HUDEP-2 (cell line): ENCODE measurements around the gene CLTA.

Experiments
- DNase-seq, 76 experiments: peaks; one replicate each; lab custom pipeline; 2025; ENCODE audit not compliant: unreplicated experiment in 76 of 76; lab: John Stamatoyannopoulos, UW

CLTA gene, protein sequence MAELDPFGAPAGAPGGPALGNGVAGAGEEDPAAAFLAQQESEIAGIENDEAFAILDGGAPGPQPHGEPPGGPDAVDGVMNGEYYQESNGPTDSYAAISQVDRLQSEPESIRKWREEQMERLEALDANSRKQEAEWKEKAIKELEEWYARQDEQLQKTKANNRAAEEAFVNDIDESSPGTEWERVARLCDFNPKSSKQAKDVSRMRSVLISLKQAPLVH

DNA sequence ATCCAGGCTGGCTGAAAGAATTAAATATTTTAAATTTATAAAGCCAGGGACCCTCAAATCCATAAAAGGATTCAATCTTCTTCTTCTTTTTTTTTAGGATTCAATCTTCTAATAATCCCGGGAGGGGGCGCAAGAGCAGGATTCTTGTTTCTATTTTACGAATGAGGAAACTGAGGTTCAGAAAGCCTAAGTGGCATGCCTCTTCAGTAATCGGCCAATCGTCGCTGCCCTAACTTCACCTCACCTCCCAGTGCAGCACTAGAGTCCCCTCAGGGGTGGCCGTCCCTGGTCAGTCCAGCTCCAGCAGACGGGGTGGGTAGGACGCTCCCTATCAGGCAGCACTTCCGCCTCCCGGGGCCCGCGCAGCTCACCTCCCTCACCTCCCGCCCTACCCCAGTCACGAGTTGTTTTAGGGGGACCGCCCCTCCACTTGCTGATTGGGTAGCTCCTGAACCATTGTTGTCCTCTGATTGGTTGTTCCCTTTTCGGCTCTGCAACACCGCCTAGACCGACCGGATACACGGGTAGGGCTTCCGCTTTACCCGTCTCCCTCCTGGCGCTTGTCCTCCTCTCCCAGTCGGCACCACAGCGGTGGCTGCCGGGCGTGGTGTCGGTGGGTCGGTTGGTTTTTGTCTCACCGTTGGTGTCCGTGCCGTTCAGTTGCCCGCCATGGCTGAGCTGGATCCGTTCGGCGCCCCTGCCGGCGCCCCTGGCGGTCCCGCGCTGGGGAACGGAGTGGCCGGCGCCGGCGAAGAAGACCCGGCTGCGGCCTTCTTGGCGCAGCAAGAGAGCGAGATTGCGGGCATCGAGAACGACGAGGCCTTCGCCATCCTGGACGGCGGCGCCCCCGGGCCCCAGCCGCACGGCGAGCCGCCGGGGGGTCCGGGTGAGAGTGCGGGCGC, at the start of gene CLTA:
Gene CLTA (plus strand): TSS at position 534 of the 902 bp plus-strand sequence. CDS start 136 bp downstream, at position 670.
- peak; percentile 69 to 98 (median 94) for DNase-seq

DNA sequence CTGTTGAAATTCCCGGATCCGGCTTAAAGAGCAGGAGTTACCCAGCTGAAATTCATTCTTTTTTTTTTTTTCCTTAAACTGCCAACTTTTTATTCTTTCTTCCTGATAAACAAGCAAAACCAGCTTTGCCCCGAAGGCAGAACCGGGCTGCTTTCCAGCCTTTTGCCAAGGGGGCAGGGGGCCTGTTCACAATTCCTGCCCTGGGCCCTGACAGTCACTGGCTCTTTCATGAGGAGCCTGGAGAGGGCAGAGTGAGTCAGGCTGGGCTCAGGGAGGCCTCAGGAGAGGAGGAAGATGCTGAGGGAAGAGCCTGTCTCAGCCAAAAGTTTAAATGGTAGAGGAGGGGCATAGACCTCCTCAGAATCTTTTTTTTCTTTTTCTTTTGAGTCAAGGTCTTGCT, 49.4 kb upstream of the CLTA start:
- no peak for DNase-seq

DNA sequence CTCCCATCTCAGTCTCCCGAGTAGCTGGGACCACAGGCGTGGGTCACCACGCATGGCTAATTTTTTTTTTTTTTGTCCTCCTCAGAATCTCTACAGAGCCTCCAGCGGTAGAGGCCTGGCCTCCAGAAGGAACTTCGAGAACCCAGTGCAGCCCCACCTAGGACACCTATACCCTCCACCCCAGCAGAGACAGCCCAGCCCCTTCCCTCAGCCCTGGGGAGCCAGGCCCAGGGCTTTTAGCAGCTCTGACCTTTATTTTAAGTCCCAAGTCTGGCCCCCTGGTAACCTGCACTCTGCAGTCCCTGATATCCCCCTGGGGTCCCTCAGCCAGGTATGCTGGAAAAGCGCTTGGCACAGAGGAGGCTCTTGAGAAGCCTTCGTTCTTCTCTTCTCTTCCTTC, 49.0 kb upstream of the CLTA start:
- DNase-seq, result no peak

DNA sequence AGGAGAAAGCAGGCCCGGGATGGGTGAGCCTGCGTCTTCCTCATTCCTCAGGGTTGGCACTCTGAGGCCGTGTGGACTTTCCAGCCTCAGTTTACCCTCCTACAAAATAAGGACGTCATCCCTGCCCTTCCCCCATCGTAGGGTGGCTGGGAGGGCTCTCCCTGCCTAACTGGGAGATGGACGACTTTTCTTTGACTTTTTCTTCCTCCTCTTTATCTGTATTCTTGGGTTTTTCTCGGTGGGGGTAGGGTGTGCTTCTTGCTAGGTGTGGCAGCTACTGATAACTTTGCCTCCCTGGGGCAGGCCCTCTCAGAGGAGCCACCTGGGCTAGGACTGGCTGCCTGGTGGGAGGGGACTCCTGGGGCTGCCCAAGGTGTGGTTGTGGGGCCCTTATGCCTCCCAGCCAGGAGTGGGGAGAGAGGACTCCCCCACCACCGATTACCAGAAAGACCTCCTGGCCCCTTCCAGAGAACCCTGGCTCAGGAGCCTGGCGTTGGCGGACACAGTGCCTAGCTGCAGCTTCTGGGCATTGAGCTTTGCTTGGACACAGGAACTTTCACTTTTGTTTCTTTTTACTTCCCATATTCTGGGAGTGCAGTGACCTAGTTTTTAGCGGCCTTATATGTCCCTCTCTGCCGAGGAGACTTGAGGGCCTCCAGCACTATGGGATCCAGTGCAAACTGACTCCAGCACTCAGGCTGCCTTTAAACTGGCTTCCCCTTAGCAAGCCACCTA, 48.0 kb upstream of the CLTA start:
- peak in 64 of 76 experiments; percentile 8 to 82 (median 51) for DNase-seq

DNA sequence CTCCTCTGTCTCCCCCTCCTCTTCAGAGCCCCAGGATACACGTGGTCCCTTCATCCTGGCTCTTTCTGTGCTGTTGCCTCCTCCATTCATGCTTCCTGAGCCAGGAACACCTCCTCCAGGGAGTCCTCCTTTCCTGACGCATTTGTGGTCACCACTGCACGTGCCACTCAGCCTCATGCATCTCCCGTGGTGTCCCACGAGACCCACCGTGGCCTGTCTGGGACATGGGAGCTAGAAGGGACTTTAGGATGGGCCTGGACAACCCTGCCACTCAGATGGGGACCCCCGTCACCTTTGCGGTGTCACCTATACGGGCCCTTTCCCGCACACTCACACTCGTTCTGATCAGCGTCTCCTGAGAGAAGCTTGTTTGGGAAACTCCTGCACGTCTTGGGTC, 47.5 kb upstream of the CLTA start:
- peak in 2 of 76 experiments; percentile 23 to 33 for DNase-seq

DNA sequence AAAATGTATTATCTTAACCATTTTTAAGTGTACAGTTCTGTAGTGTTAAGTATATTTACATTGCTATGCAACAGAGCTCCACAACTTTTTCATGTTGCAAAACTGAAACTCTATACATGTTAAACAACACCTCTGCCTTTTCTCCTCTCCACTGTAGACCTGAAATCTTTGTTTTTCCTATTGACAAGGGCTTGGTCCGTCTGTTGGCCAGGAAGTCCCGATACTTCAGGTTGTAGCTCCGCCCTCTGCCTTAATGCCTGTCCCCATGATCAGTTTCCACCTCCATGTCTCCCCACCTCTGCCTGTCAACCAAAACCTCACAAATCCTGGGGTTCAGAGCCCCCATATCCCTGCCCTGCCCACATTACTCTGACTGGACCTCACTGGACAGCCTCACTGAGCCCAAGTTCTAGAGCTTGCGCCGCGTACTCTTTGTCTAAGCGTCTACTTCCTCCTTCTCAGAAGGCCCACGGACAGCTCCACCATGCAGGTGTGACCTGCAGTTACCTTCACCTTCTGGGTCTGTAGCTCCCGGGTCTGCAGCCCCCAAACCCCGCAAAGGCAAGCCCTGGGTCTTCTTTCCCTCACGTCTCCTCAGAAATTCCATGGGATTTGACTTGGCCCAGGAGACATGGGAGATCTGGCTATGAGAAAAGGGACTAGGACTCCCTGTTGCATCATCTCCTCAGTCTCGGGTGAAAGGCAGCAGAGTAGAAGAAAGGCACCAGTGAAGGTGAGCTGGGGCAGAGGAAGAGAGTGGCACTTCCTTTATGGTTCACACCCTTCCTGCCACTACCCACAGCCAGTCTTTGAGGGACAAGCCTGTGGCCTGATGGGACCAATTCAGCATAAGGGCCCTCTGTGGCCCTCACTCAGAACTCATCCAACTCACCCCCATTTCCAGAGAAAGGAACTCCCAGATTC, 46.1 kb upstream of the CLTA start:
- no peak for DNase-seq

DNA sequence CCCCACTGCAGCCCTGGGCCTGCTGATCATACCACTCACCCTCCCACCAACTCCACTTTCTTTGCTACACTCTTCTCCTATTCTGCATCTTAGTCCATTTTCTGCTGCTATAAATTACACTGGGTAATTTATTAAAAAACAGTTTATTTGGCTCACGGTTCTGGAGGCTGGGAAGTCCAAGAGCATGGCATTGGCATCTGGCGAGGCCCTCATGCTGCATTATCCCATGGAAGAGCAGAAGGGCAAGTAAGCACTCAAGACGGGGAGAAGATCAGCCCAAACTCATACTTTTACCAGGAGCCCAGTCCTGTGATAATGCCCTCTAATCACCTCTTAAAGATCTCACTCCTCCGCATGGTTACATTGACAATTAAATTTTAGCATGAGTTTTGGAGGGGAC, 44.8 kb upstream of the CLTA start:
- DNase-seq, result no peak

DNA sequence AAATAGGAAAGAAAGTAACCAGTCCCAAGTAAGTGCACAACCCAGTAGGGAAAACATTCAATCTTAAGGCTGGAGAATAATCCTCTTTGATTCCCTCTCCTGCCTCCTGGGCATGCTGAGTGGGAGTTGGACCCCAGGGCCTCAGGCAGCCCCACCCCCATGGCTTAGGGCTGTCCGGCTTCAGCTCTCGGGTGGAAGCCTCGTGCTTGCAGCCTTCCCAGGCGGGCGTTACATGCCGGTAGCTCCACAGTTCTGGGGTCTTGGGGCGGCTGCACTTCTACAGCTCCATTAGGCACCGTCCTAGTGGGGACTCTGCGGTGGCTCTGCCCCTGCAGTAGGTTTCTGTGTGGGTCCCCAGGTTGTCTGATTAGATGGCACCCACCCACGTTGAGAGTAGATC, 44.1 kb upstream of the CLTA start:
- no peak for DNase-seq

DNA sequence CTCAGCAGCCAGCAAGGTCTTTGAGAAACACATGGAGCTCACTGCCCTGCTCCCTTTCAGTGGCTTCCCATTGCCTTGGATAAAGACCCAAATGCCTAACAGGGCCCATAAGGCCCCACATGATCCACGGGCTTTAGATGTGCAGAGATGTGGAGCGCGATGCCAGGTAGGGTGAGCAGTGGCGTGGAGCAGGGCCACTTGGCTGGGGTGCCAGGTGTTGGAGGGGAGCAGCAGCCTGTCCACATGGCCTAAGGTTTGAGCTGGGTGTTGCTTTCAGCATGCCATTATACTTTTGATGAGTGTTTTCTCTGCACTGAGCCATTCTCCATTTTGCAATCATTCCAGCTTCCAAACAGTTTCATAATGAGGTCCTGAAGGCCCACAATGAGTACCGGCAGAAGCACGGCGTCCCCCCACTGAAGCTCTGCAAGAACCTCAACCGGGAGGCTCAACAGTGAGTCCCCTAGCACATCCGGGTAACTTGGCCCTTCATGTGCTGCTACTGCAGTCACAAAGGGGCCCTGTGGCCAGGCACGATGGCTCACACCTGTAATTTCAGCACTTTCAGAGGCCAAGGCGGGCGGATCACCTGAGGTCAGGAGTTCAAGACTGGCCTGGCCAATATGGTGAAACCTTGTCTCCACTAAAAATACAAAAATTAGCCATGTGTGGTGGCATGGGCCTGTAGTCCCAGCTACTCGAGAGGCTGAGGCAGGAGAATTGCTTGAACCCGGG, 43.1 kb upstream of the CLTA start:
- DNase-seq, result no peak

DNA sequence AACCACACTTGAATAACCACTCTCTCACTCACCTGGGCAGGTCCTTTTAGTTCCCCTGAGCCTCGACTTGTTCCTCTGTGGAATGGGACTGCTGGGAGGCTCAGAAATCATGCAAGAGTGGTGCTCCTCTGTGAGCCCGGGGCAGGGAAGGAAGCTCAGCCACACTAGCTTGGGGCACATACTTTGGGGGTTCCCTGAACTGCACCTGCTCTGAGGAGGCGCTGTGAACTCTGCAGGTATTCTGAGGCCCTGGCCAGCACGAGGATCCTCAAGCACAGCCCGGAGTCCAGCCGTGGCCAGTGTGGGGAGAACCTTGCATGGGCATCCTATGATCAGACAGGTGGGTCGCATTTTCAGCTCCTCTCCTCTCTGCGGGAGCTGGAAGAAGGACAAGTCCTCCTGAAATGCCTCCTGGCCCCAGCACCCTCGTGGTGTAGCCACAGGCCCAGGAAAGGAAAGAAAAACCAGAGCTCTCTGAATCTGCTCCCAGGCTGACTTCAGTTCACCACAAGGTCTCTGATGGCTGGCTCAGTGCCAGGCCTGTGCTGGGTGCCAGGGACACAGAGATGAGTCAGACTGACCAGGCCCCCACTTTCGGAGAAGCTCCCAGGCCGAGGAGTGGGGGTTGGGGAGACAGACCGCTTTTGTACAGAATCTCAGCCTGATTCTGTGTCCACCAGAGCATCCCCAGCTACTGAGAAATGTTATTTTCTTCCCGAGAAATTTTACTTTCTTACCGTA, 42.2 kb upstream of the CLTA start:
- DNase-seq, result peak in 72 of 76 experiments; percentile 11 to 90 (median 72)

DNA sequence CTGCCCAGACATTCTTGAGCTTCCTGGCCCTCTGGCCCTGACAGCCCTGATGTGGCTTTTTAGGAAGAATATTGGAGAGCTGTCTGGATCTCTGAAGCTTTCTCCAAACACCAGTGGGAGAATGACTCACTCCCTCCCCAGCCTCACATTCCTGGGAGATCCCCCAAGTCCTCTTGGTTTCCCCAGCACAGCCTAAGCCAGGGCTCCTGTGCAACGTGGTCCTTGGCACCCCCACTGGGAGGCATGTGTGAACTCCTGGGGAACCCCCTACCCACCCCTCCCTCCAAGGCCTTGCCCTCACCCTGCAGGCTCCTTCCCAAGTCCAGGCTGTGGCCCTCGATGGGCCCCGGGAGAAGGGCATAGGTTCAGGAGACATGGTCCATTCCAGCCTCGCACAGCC, 41.5 kb upstream of the CLTA start:
- DNase-seq, result no peak

DNA sequence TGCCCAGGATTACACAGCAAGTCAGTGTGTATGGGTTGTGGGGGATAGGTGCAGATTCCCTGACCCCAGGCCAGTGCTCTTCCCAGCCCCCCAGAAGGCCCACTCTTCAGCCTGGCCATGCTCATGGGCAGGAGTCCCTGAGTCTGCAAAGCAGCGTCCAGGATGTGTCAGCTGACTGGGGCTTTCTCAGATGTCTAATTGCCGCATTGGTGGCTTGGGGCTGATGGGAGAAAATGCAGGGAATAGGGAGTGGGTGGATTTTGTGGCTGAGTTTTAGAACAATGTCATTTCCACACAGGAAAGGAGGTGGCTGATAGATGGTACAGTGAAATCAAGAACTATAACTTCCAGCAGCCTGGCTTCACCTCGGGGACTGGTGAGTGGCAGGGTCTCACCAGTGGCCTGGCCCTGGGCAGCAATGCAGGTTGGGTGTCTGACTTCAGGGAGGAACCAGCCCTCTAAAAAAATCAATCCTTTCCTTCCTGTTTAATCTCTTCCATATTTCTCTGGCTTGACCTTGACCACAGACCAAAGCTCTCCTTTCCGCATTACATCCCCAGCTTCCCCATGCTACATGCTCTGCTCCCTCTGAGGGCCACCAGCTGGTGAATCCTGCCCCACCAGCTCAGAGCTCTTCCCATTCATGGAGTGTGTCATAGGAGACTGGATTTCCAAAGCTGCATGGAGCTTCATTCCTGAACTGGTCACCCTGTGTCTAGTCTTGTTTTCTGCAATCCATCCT, 40.0 kb upstream of the CLTA start:
- DNase-seq, result no peak

DNA sequence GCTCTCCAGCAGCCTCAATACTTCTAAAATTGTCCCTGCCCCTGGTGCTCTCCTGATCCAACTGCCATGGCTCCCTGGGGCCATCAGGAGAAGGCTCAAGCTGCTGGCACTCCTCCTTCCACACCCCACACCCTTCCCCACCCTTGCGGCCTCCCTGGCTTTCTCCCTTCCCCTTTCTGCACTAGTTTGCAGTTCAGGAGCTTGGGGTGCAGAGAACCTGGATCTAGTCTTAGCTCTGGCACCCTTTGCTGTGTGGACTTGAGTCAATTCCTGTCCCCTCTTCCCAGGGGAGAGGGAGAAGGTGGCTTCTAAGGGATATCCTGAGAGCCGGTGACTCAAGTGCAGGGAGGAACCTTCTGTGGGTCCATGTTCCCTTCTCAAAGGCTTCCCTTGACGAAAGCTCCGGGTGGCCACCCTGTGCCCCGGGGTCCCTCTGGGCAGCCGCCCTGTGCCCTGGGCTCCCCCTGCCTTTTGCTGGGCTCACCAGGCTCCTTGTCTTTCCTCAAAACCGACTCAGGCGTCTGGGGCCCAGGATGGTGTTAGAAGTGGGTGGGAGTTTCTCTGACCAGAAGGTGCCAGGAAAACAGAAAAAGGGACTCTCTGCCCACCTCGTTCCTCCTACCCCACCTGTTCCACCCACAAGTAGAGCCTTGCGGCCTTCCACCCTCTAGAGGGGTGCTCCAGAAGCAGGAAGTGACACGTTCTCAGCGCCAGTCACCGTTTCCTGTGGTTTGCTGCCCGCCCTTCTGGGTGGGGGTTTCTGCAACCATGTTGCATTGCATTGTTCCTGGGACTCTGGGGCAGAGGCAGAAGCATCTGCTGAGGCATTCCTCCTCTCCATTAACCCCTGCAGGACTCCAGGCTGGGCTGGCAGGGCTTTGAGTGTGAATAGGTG, 39.2 kb upstream of the CLTA start:
- no peak for DNase-seq

DNA sequence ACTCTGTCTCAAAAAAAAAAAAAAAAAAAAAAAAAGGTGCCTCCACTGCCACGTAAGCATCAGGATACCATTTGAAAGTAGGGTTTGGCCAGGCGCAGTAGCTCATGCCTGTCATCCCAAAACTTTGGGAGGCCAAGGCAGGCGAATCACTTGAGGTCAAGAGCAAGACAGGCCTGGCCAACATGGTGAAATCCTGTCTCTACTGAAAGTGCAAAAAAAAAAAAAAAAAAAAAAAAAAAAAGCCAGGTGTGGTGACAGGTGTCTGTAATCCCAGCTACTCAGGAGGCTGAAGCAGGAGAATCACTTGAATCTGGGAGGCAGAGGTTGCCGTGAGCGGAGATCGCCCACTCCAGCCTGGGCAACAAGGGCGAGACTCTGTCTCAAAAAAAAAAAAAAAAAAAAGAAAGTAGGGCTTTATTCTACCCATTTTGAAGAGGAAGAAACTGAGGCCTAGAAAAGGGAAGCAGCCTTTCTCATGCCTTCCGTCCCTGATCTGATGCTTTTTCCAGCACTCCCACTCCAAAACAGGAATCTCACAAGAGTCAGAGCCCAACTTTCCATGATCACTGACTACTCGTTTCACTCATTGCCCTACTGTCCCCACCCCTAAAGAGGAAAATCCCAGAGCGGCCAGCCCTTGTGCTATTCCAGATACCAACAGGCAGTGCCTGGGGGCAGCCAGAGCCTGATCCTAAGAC, 37.8 kb upstream of the CLTA start:
- DNase-seq, result no peak

DNA sequence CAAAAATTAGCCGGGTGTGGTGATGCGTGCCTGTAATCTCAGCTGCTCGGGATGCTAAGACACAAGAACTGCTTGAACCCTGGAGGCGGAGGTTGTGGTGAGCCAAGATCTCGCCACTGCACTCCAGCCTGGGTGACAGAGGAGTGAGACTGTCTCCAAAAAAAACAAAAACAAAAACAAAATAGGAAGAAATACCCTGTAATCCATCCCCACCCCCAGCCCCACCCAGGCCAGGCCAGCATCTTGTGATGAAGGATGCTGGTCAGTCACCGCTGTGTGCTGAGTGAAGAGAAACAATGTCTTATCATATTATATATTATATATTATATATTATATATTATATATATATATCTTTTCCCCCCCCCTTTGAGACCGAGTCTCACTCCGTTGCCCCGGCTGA, 37.0 kb upstream of the CLTA start:
- DNase-seq, result no peak

DNA sequence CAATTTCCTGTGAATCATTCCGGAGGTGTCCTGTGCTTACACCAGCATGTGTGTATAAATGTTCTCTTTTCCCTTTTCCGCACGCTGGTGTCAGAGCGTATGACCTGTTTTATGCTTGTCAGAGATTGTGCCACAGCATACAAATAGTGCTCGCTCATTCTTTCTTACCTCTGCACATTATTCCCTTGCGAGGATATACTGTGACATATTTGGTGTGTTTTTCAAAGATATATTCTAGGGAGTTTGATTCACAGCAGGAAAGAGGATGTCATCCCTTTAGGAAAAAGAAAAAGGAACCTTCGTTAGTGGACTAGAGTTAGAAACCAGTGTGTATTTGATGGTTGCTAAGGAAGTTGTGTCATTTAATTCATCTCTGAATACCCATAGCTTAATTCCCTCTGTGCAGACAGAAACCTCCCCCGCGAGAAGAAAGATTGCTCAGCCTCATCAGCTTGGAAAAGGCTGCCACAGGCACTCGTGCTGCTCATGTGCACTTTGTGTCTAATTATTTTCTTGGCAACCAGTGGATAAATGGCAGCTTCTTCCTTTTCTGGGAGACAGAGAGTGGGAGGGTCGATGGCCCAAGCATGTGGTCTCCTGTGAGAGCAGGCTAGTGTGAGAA, 36.3 kb upstream of the CLTA start:
- DNase-seq, result no peak
